DND-41 (cell line): ENCODE data around the gene NOC4L.

Experiments used
- EZH2 ChIP-seq: IDR thresholded peaks from 3 replicates; pipeline ENCODE4 v1.6.1; 2012; ENCODE audit warnings: borderline replicate concordance, low read depth, mild to moderate bottlenecking, moderate library complexity, low read length, inconsistent platforms; ENCODE audit not compliant: severe bottlenecking
- TF ChIP-seq, protein P1 (sequence below): IDR thresholded peaks from 2 replicates; pipeline ENCODE4 v1.5.1; 2012; ENCODE audit warnings: borderline replicate concordance, low read length, moderate library complexity, mild to moderate bottlenecking; ENCODE audit not compliant: poor library complexity, severe bottlenecking; ENCODE audit errors: extremely low read depth

GRCh38 chr12:132106921-132107320, 37.3 kb upstream of the NOC4L start:
- TF ChIP-seq, protein P1, sequence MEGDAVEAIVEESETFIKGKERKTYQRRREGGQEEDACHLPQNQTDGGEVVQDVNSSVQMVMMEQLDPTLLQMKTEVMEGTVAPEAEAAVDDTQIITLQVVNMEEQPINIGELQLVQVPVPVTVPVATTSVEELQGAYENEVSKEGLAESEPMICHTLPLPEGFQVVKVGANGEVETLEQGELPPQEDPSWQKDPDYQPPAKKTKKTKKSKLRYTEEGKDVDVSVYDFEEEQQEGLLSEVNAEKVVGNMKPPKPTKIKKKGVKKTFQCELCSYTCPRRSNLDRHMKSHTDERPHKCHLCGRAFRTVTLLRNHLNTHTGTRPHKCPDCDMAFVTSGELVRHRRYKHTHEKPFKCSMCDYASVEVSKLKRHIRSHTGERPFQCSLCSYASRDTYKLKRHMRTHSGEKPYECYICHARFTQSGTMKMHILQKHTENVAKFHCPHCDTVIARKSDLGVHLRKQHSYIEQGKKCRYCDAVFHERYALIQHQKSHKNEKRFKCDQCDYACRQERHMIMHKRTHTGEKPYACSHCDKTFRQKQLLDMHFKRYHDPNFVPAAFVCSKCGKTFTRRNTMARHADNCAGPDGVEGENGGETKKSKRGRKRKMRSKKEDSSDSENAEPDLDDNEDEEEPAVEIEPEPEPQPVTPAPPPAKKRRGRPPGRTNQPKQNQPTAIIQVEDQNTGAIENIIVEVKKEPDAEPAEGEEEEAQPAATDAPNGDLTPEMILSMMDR, result no peak
- no peak for TF ChIP-seq EZH2
